H9 (cell line): ENCODE results near the gene ADGRL3. TPM values are rescaled to one million over a fixed set of nuclear protein-coding genes. Genes with fewer than 3 reads are reported as not detected.

ENCODE experiments used
- DNase-seq: peaks from one replicate; pipeline ENCODE4 v3.0.0-alpha.2; 2017
- H2AFZ ChIP-seq: one replicate; pipeline ENCODE4 v1.6.1; 2013; ENCODE audit warnings: mild to moderate bottlenecking, low read length, control low read depth, moderate library complexity
- H2AK5ac ChIP-seq: 2 replicates; pipeline ENCODE4 v1.6.1; 2013; ENCODE audit warnings: low read length, control low read depth, mixed read lengths; ENCODE audit not compliant: insufficient read length
- H2BK120ac ChIP-seq: one replicate; pipeline ENCODE4 v1.6.1; 2013; ENCODE audit warnings: low read depth, mild to moderate bottlenecking, low read length, control low read depth, inconsistent platforms; ENCODE audit not compliant: poor library complexity, severe bottlenecking
- H2BK12ac ChIP-seq: 2 replicates; pipeline ENCODE4 v1.6.1; 2013; ENCODE audit warnings: low read length, control low read depth, mixed read lengths, low read depth; ENCODE audit not compliant: insufficient read length
- H2BK15ac ChIP-seq: 2 replicates; pipeline ENCODE4 v1.6.1; 2013; ENCODE audit warnings: low read depth, low read length, control low read depth
- H2BK20ac ChIP-seq: one replicate; pipeline ENCODE4 v1.6.1; 2013; ENCODE audit warnings: low read depth, mild to moderate bottlenecking, low read length, control low read depth, inconsistent platforms; ENCODE audit not compliant: poor library complexity, severe bottlenecking
- H2BK5ac ChIP-seq: 2 replicates; pipeline ENCODE4 v1.6.1; 2013; ENCODE audit warnings: low read length, control low read depth, mixed read lengths; ENCODE audit not compliant: insufficient read length
- H3K14ac ChIP-seq: 2 replicates; pipeline ENCODE4 v1.6.1; 2013; ENCODE audit warnings: low read length, control low read depth; ENCODE audit not compliant: insufficient read depth
- H3K18ac ChIP-seq: 2 replicates; pipeline ENCODE4 v1.6.1; 2013; ENCODE audit warnings: low read depth, mild to moderate bottlenecking, mixed read lengths, low read length, control low read depth; ENCODE audit not compliant: insufficient read length
- H3K23ac ChIP-seq: 2 replicates; pipeline ENCODE4 v1.6.1; 2013; ENCODE audit warnings: low read length, control low read depth, mixed read lengths, low read depth; ENCODE audit not compliant: insufficient read length
- H3K23me2 ChIP-seq: 2 replicates; pipeline ENCODE4 v1.6.1; 2013; ENCODE audit warnings: low read depth, mild to moderate bottlenecking, mixed read lengths, low read length, control low read depth; ENCODE audit not compliant: insufficient read length, poor library complexity, severe bottlenecking
- H3K27ac ChIP-seq: 2 replicates; pipeline ENCODE4 v1.5.1; 2013; ENCODE audit warnings: low read length, control low read depth, mixed read lengths, low read depth; ENCODE audit not compliant: insufficient read length
- H3K27me3 ChIP-seq: 2 replicates; pipeline ENCODE4 v1.6.1; 2013; ENCODE audit warnings: low read length, control low read depth, inconsistent platforms; ENCODE audit not compliant: insufficient read depth
- H3K4ac ChIP-seq: 2 replicates; pipeline ENCODE4 v1.6.1; 2013; ENCODE audit warnings: low read depth, mild to moderate bottlenecking, control low read depth, inconsistent platforms, low read length, moderate library complexity
- H3K4me1 ChIP-seq: 2 replicates; pipeline ENCODE4 v1.6.1; 2013; ENCODE audit warnings: low read length, control low read depth, inconsistent platforms; ENCODE audit not compliant: insufficient read depth
- H3K4me2 ChIP-seq: 2 replicates; pipeline ENCODE4 v1.6.1; 2013; ENCODE audit warnings: low read length, control low read depth, mixed read lengths; ENCODE audit not compliant: insufficient read length, insufficient read depth
- H3K56ac ChIP-seq: 2 replicates; pipeline ENCODE4 v1.6.1; 2013; ENCODE audit warnings: low read depth, mild to moderate bottlenecking, mixed read lengths, low read length, control low read depth; ENCODE audit not compliant: insufficient read length
- H3K79me1 ChIP-seq: 2 replicates; pipeline ENCODE4 v1.6.1; 2013; ENCODE audit warnings: low read depth, mild to moderate bottlenecking, moderate library complexity, low read length, control low read depth, inconsistent platforms; ENCODE audit not compliant: insufficient read depth, poor library complexity, severe bottlenecking
- H3K79me2 ChIP-seq: 2 replicates; pipeline ENCODE4 v1.6.1; 2013; ENCODE audit warnings: low read length, control low read depth, inconsistent platforms; ENCODE audit not compliant: insufficient read depth
- H3K9ac ChIP-seq: 2 replicates; pipeline ENCODE4 v1.6.1; 2013; ENCODE audit warnings: low read length, control low read depth, mixed read lengths; ENCODE audit not compliant: insufficient read length; ENCODE audit errors: extremely low read depth
- H3K9me3 ChIP-seq: one replicate; pipeline ENCODE4 v1.6.1; 2013; ENCODE audit warnings: low read depth, low read length, inconsistent platforms; ENCODE audit not compliant: control insufficient read depth
- H3T11ph ChIP-seq: one replicate; pipeline ENCODE4 v1.6.1; 2013; ENCODE audit warnings: mild to moderate bottlenecking, low read length, control low read depth, inconsistent platforms
- H4K20me1 ChIP-seq: one replicate; pipeline ENCODE4 v1.6.1; 2013; ENCODE audit not compliant: control insufficient read depth, insufficient read length, insufficient read depth
- H4K5ac ChIP-seq: 2 replicates; pipeline ENCODE4 v1.6.1; 2013; ENCODE audit warnings: low read depth, mild to moderate bottlenecking, mixed read lengths, low read length, control low read depth; ENCODE audit not compliant: insufficient read length
- H4K8ac ChIP-seq: replicated peaks from 2 replicates; pipeline ENCODE4 v1.6.1; 2013; ENCODE audit warnings: low read length, control low read depth, mixed read lengths, low read depth; ENCODE audit not compliant: insufficient read length
- H4K91ac ChIP-seq: 2 replicates; pipeline ENCODE4 v1.6.1; 2013; ENCODE audit warnings: low read depth, mild to moderate bottlenecking, moderate library complexity, mixed read lengths, low read length, control low read depth; ENCODE audit not compliant: insufficient read length
- H3K27ac Mint-ChIP-seq, 3 experiments: 2 replicates in 2 of 3; 3 replicates in 1 of 3; pipeline ENCODE4 v1.8.0; 2020 to 2021; ENCODE audit warnings: mixed read lengths in 3 of 3, mild to moderate bottlenecking in 1 of 3, moderate library complexity in 1 of 3
- H3K27me3 Mint-ChIP-seq: 2 replicates; pipeline ENCODE4 v1.8.0; 2021; ENCODE audit warnings: low read depth, mild to moderate bottlenecking, moderate library complexity, mixed read lengths
- H3K36me3 Mint-ChIP-seq, 3 experiments: 2 replicates in 2 of 3; 3 replicates in 1 of 3; pipeline ENCODE4 v1.8.0; 2020 to 2021; ENCODE audit warnings: low read depth in 3 of 3, mixed read lengths in 3 of 3; ENCODE audit not compliant: insufficient read depth in 1 of 3
- H3K4me1 Mint-ChIP-seq, 2 experiments: 2 replicates each; pipeline ENCODE4 v1.8.0; 2020; ENCODE audit warnings: mixed read lengths in 2 of 2
- H3K4me3 Mint-ChIP-seq, 2 experiments: 2 replicates in 1 of 2; 3 replicates in 1 of 2; pipeline ENCODE4 v1.8.0; 2020 to 2021; ENCODE audit warnings: mild to moderate bottlenecking in 2 of 2, mixed read lengths in 2 of 2, moderate library complexity in 1 of 2
- H3K9me3 Mint-ChIP-seq, 2 experiments: 2 replicates in 1 of 2; 3 replicates in 1 of 2; pipeline ENCODE4 v1.8.0; 2020; ENCODE audit warnings: mild to moderate bottlenecking in 2 of 2, mixed read lengths in 2 of 2, moderate library complexity in 1 of 2
- CTCF ChIP-seq: fragments of 200-600 bp; sonication (generic); conservative IDR thresholded peaks from 3 replicates; pipeline ENCODE4 v1.8.0; 2021; ENCODE audit warnings: antibody characterized with exemption, mild to moderate bottlenecking
- WGBS: extraction: QIAGEN DNeasy Blood & Tissue Kit; methylation state at CpG from one replicate; pipeline ENCODE4 v1.1.7; 2013; ENCODE audit warnings: missing lambda C conversion rate, low lambda C conversion rate, mixed read lengths; ENCODE audit not compliant: insufficient read length; ENCODE audit errors: extremely low coverage; 5-methylcytosine and 5-hydroxymethylcytosine counted together
- total RNA-seq: library from RNA; stranded (reverse); gene quantifications from 2 replicates; pipeline ENCODE4 v1.2.1, GENCODE V29; 2021

Gene ADGRL3
- total RNA-seq, 1 experiment from 2014 or later = 5.9 TPM

DNA sequence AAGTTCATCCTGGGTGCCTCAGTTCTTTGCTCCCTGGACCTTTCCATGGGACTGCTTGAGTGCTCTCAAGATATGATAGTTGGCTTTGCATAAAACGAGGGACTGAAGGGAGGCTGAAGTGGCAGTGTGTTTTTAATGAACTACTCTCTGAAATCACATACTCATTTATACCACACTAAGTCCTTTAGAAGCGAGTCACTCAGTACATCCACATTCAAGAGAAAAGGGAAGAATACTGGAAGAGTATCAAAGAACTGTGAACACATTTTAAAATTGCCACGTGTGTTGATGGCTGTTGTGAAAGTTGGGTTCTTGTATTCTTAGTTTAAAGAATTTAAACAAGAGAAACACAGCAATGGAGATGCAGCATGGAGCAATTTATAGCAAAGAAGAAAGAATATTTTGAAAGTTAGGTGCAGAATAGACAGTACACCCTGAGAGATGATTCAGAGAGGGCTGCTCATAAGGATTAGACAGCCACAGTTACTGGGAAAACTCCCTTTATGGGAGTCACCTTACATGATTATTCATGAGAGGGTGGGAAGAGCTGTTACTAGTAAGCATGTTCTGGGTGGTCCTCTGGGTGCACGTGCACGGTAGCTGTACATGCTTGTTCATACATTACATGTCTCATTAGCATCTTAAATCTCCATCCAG, 380.7 kb downstream of the ADGRL3 start:
- H3K79me2 ChIP-seq = no peaks in the 10 kb centered on the region
- no peaks in the 10 kb centered on the region; the same call in 1 of the 2 replicates for H3K4me1 ChIP-seq
- DNase-seq = no peak

More for the DNA sequence above, 380.7 kb downstream of the ADGRL3 start:
- Histone ChIP-seq H2BK12ac (no peak overlapping the region), H4K20me1 (no peaks in the 10 kb centered on the region), H3K14ac (no peak overlapping the region), H3K9me3 (no peaks in the 10 kb centered on the region), H2AFZ (no peak overlapping the region), H3K79me1 (no peaks in the 10 kb centered on the region), H3K27ac (no peak overlapping the region), H3K4ac (no peak overlapping the region), H3T11ph (no peak overlapping the region), H4K5ac (no peak overlapping the region), H3K23me2 (no peaks in the 10 kb centered on the region), H3K9ac (no peak overlapping the region), H2BK15ac (no peak overlapping the region), H2BK5ac (no peak overlapping the region), H4K91ac (no peak overlapping the region), H2AK5ac (no peak overlapping the region), H2BK120ac (no peak overlapping the region), H3K27me3 (no peaks in the 10 kb centered on the region), H3K4me2 (no peak overlapping the region), H2BK20ac (no peak overlapping the region), H3K56ac (no peak overlapping the region), H3K18ac (no peak overlapping the region), H3K23ac (no peak overlapping the region), H4K8ac (no peak overlapping the region)
- Mint-ChIP-seq H3K36me3 (no peaks in the 10 kb centered on the region; a peak in 1 of 7 replicates), H3K27ac (no peak overlapping the region), H3K4me3 (no peak overlapping the region), H3K4me1 (peaks cover 5 to 10% of the 10 kb centered on the region in 2 experiments; a peak in 3 of 4 replicates), H3K27me3 (no peaks in the 10 kb centered on the region; the same call in 1 of the 2 replicates), H3K9me3 (no peaks in the 10 kb centered on the region)
- WGBS = no CpG with 5 or more reads among the region's 5 CpGs
- no peak for TF ChIP-seq CTCF
